ENCODE measurements around the gene NEAT1. TPM values are rescaled to one million over a fixed set of nuclear protein-coding genes. Genes with fewer than 3 reads are reported as not detected.

NEAT1 gene
- polyA plus RNA-seq, 3 donors = 0.90 to 293 (median 1.3) TPM

DNA sequence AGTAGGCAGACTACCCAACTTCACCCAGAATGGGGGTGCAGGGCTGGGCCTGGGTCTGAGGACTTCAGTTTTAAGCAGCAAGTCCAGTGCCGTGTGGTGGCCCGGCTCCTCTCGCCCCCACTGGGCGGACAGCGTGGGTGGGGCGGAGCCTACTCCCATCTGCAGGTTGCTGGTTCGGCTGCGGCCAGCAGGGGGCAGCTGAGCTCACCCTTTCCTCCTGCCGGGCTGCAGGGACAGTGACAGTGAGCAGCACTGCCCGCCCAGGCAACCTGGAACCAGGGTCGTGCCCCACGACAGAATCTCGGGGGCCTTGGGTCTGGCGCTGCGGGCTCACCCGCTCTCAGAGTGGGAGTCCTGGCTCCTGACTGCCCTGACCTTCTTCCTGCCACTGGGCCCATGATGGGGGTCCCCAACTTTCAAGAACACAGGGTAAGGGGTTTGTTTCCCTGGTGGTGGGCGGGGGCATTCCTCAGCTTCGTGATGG is 6.2 kb upstream of the NEAT1 start:
- peak overlapping the region; percentile 90 to 100 for H3K4me3 Mint-ChIP-seq
- peaks cover 42% of the 10 kb centered on the region for H3K79me2 ChIP-seq (ENCODE audit: insufficient read depth, low read length)

GRCh38 chr11:65416841-65417701 is 5.5 kb upstream of the NEAT1 start:
- Histone ChIP-seq H3K4me1 (ENCODE audit: control insufficient read depth in 1 of 2, insufficient read depth in 2 of 2, low read length in 2 of 2) (peaks cover 59 to 61% of the 10 kb centered on the region in 2 donors), H2AFZ (ENCODE audit: insufficient read depth, low read depth, low read length, poor library complexity, severe bottlenecking) (peak overlapping the region; percentile 19), H3K27ac (ENCODE audit: low read depth in 1 of 2, low read length in 2 of 2) (peak overlapping the region; percentile 96 to 100), H3K4me2 (replicated peaks; ENCODE audit: extremely low read depth, low read length, poor library complexity, severe bottlenecking) (peak overlapping the region; percentile 85), H3K9ac (ENCODE audit: insufficient read depth, low read length, poor library complexity, severe bottlenecking) (peak overlapping the region; percentile 100), H3K36me3 (replicated peaks in 1 of 2; ENCODE audit: control insufficient read depth in 1 of 2, insufficient read depth in 2 of 2, low read length in 2 of 2) (peaks cover 12 to 17% of the 10 kb centered on the region in 2 donors), H3K79me2 (ENCODE audit: insufficient read depth, low read length) (peaks cover 49% of the 10 kb centered on the region), H3K9me3 (replicated peaks in 1 of 2; ENCODE audit: control insufficient read depth in 1 of 2, insufficient read depth in 1 of 2, low read length in 2 of 2) (no peaks in the 10 kb centered on the region), H4K20me1 (ENCODE audit: insufficient read depth, low read length) (peaks cover 36% of the 10 kb centered on the region), H3K4me3 (replicated peaks in 1 of 3; ENCODE audit: low read depth in 2 of 3, low read length in 3 of 3) (peak overlapping the region; percentile 9 to 100 (median 41)), H3K27me3 (ENCODE audit: control insufficient read depth in 2 of 2, insufficient read depth in 2 of 2, low read length in 2 of 2) (no peaks in the 10 kb centered on the region)
- intact Hi-C loops (cut with micrococcal nuclease) = loop anchor here (1.0 to 10.0 kb wide), 5 partner anchors 8 to 94 kb away; partner anchors contain the start of gene SLC25A45 (in 1 of the 2)
- TF ChIP-seq, protein P1, sequence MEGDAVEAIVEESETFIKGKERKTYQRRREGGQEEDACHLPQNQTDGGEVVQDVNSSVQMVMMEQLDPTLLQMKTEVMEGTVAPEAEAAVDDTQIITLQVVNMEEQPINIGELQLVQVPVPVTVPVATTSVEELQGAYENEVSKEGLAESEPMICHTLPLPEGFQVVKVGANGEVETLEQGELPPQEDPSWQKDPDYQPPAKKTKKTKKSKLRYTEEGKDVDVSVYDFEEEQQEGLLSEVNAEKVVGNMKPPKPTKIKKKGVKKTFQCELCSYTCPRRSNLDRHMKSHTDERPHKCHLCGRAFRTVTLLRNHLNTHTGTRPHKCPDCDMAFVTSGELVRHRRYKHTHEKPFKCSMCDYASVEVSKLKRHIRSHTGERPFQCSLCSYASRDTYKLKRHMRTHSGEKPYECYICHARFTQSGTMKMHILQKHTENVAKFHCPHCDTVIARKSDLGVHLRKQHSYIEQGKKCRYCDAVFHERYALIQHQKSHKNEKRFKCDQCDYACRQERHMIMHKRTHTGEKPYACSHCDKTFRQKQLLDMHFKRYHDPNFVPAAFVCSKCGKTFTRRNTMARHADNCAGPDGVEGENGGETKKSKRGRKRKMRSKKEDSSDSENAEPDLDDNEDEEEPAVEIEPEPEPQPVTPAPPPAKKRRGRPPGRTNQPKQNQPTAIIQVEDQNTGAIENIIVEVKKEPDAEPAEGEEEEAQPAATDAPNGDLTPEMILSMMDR (IDR thresholded peaks at IDR 0.05) = no peak
- peaks cover 0 to 11% (median 4%) of the 10 kb centered on the region in 3 donors for H3K27me3 Mint-ChIP-seq (ENCODE audit: low read depth in 3 of 3)
- peaks cover 0 to 2% (median 0%) of the 10 kb centered on the region in 7 donors for H3K9me3 Mint-ChIP-seq
- peak overlapping the region; percentile 99 to 100 (median 100) for H3K27ac Mint-ChIP-seq
- peak in 2 of 3 donors; percentile 55 to 60 for DNase-seq
- H3K36me3 Mint-ChIP-seq = peaks cover 18 to 25% of the 10 kb centered on the region in 2 donors
- 3% methylated on average over 7 of the region's 14 CpGs for WGBS (ENCODE audit: insufficient coverage)
- peaks cover 45% of the 10 kb centered on the region for H3K4me1 Mint-ChIP-seq
- H3K4me3 Mint-ChIP-seq = peak overlapping the region; percentile 90 to 100

More for the DNA sequence above, 6.2 kb upstream of the NEAT1 start:
- Mint-ChIP-seq H3K4me1 (peaks cover 45% of the 10 kb centered on the region), H3K36me3 (peaks cover 25 to 31% of the 10 kb centered on the region in 2 donors), H3K9me3 (peaks cover 0 to 2% (median 0%) of the 10 kb centered on the region in 7 donors), H3K27ac (peak overlapping the region; percentile 99 to 100 (median 100)), H3K27me3 (ENCODE audit: low read depth in 3 of 3) (peaks cover 0 to 9% (median 4%) of the 10 kb centered on the region in 3 donors)
- Histone ChIP-seq H3K9ac (ENCODE audit: insufficient read depth, low read length, poor library complexity, severe bottlenecking) (peak overlapping the region; percentile 100), H3K9me3 (replicated peaks in 1 of 2; ENCODE audit: control insufficient read depth in 1 of 2, insufficient read depth in 1 of 2, low read length in 2 of 2) (no peaks in the 10 kb centered on the region), H3K27ac (ENCODE audit: low read depth in 1 of 2, low read length in 2 of 2) (peak overlapping the region; percentile 96 to 100), H3K4me1 (ENCODE audit: control insufficient read depth in 1 of 2, insufficient read depth in 2 of 2, low read length in 2 of 2) (peaks cover 54 to 56% of the 10 kb centered on the region in 2 donors), H3K4me2 (replicated peaks; ENCODE audit: extremely low read depth, low read length, poor library complexity, severe bottlenecking) (peak overlapping the region; percentile 85), H4K20me1 (ENCODE audit: insufficient read depth, low read length) (peaks cover 43% of the 10 kb centered on the region), H3K36me3 (replicated peaks in 1 of 2; ENCODE audit: control insufficient read depth in 1 of 2, insufficient read depth in 2 of 2, low read length in 2 of 2) (peaks cover 19 to 24% of the 10 kb centered on the region in 2 donors), H3K4me3 (replicated peaks in 1 of 3; ENCODE audit: low read depth in 2 of 3, low read length in 3 of 3) (peak overlapping the region; percentile 9 to 100 (median 41)), H2AFZ (ENCODE audit: insufficient read depth, low read depth, low read length, poor library complexity, severe bottlenecking) (no peak overlapping the region), H3K27me3 (ENCODE audit: control insufficient read depth in 2 of 2, insufficient read depth in 2 of 2, low read length in 2 of 2) (no peaks in the 10 kb centered on the region)
- TF ChIP-seq, protein P1 (IDR thresholded peaks at IDR 0.05) = peak; percentile 96
- peak; percentile 86 to 88 (median 87) for DNase-seq
- 0% methylated on average over 14 of the region's 18 CpGs for WGBS (ENCODE audit: insufficient coverage)
- intact Hi-C loops (cut with micrococcal nuclease) = loop anchor here (2.0 to 10.0 kb wide), 4 partner anchors 14 to 94 kb away; partner anchors contain the start of gene SLC25A45 (in 1 of the 2)

All from CD14-positive monocyte (primary cell).